GM13977 (cell line): ENCODE measurements around the gene GCM1.

Source experiments
- DNase-seq: peaks from one replicate; pipeline ENCODE4 v3.0.0; 2012; ENCODE audit warnings: low spot score
- CTCF ChIP-seq: IDR thresholded peaks from 2 replicates; pipeline ENCODE4 v1.5.1; 2012; ENCODE audit warnings: mild to moderate bottlenecking, control low read depth; ENCODE audit not compliant: insufficient read depth; ENCODE audit errors: extremely low read depth, missing control alignments
- in situ Hi-C: fragments of 300-500 bp; cut with MboI; formaldehyde crosslinking; loops from one replicate; pipeline ENCODE4 v1.12.0; 2022; ENCODE audit warnings: low sequenced_read_pairs, low pct_unique_long_range_greater_than_20kb, mixed read lengths, inconsistent platforms; ENCODE audit not compliant: unreplicated experiment

Gene GCM1

GRCh38 chr6:53139841-53140413 lies 8.7 kb downstream of the GCM1 start:
- no peak for TF ChIP-seq CTCF
- DNase-seq: no peak
- in situ Hi-C loops: no loop called here

GRCh38 chr6:53136000-53136609 lies 12.5 kb downstream of the GCM1 start:
- no peak for TF ChIP-seq CTCF
- DNase-seq: no peak
- in situ Hi-C loops: no loop called here

- TF ChIP-seq CTCF: no peak
- DNase-seq: no peak
- in situ Hi-C loops: no loop called here
These were observed 13.9 kb downstream of the GCM1 start for GRCh38 chr6:53134601-53135235.

- TF ChIP-seq CTCF: no peak
These were observed 14.7 kb downstream of the GCM1 start for GRCh38 chr6:53133961-53134360.

GRCh38 chr6:53130569-53131290 lies 17.9 kb downstream of the GCM1 start:
- TF ChIP-seq CTCF: no peak
- no peak for DNase-seq
- in situ Hi-C loops: no loop called here

More at GRCh38 chr6:53133961-53134360, 14.7 kb downstream of the GCM1 start:
- in situ Hi-C loops: no loop called here
- no peak for DNase-seq

GRCh38 chr6:53128842-53129241 lies 19.8 kb downstream of the GCM1 start:
- TF ChIP-seq CTCF: no peak
- in situ Hi-C loops: no loop called here
- DNase-seq: no peak
